ENCODE results near the gene FLG.

DNA sequence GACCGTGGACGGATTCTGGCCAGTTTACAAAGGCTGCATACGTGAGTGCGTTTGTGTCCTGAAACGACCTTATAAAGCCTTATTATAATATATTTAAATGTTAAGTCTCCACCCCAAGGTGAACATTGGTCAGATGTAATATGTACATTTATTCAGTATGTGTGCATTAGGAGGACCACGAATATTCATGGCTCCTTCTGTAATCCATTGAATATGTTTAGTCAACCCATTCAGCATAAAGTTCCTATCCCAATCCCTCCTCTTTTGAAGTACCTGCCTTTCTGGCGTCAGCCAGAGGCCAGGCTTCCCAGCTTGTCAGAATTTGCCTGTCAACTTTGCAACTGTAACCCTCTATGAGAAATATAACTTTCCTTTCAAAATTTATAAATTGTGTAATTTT lies 10.4 kb upstream of the FLG start:
- TF ChIP-seq EZH2 (IDR thresholded peaks at IDR 0.05; ENCODE audit: borderline replicate concordance, insufficient read depth, low read length, poor library complexity, severe bottlenecking) (no peak), POLR2AphosphoS5 (IDR thresholded peaks at IDR 0.05) (no peak), RAD21 (conservative IDR thresholded peaks at IDR 0.05) (no peak), SMC3 (conservative IDR thresholded peaks at IDR 0.05; ENCODE audit: poor library complexity) (no peak), EP300 (conservative IDR thresholded peaks at IDR 0.05; ENCODE audit: poor library complexity, severe bottlenecking) (no peak), TAF1 (IDR thresholded peaks at IDR 0.05; ENCODE audit: low read depth) (no peak)
- TF ChIP-seq, protein P1, sequence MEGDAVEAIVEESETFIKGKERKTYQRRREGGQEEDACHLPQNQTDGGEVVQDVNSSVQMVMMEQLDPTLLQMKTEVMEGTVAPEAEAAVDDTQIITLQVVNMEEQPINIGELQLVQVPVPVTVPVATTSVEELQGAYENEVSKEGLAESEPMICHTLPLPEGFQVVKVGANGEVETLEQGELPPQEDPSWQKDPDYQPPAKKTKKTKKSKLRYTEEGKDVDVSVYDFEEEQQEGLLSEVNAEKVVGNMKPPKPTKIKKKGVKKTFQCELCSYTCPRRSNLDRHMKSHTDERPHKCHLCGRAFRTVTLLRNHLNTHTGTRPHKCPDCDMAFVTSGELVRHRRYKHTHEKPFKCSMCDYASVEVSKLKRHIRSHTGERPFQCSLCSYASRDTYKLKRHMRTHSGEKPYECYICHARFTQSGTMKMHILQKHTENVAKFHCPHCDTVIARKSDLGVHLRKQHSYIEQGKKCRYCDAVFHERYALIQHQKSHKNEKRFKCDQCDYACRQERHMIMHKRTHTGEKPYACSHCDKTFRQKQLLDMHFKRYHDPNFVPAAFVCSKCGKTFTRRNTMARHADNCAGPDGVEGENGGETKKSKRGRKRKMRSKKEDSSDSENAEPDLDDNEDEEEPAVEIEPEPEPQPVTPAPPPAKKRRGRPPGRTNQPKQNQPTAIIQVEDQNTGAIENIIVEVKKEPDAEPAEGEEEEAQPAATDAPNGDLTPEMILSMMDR (IDR thresholded peaks at IDR 0.05; ENCODE audit: poor library complexity, severe bottlenecking) = no peak
